Stromal cell of bone marrow (primary cell): ENCODE measurements around the gene TMEM181.
"Not testable (repeated sequence)": the region's sequence is repeated elsewhere in the genome, so short reads cannot be mapped to it uniquely, and the experiment has no call there.

Source experiments
- DNase-seq: peaks from one replicate; pipeline ENCODE4 v3.0.0-alpha.2; 2012; ENCODE audit warnings: low read depth

The TMEM181 gene

GRCh38 chr6:158638324-158638854 lies 78.5 kb downstream of the TMEM181 start:
- DNase-seq: no peak

- no peak for DNase-seq
Observed at GRCh38 chr6:158639056-158639455, 79.2 kb downstream of the TMEM181 start.

GRCh38 chr6:158640519-158640918 lies 80.6 kb downstream of the TMEM181 start:
- DNase-seq: no peak

GRCh38 chr6:158642097-158642601 lies 82.3 kb downstream of the TMEM181 start:
- DNase-seq: peak; percentile 83

GRCh38 chr6:158643836-158644230 lies 83.9 kb downstream of the TMEM181 start:
- DNase-seq: no peak

- DNase-seq: peak; percentile 85
Observed at GRCh38 chr6:158644231-158645063, 84.6 kb downstream of the TMEM181 start, which contains the start of gene DYNLT1. DYNLT1 (minus strand) TSS chr6:158644743; CDS start chr6:158644708, 35 bp downstream.

GRCh38 chr6:158645064-158646022 lies 85.5 kb downstream of the TMEM181 start:
- DNase-seq: no peak

GRCh38 chr6:158646023-158646910 lies 86.4 kb downstream of the TMEM181 start:
- DNase-seq: no peak

- no peak for DNase-seq
Observed at GRCh38 chr6:158647501-158647900, 87.6 kb downstream of the TMEM181 start.

- peak; percentile 87 for DNase-seq
Observed at GRCh38 chr6:158648682-158649131, 88.8 kb downstream of the TMEM181 start.

GRCh38 chr6:158649289-158650143 lies 89.6 kb downstream of the TMEM181 start, which contains the start of gene SYTL3:
SYTL3 (plus strand) TSS chr6:158650054; CDS start chr6:158663269, 13,215 bp downstream.
- DNase-seq: peak; percentile 64

GRCh38 chr6:158651981-158652737 lies 92.3 kb downstream of the TMEM181 start:
- not testable (repeated sequence) for DNase-seq

- DNase-seq: no peak
Observed at GRCh38 chr6:158653577-158654354, 93.9 kb downstream of the TMEM181 start.

- DNase-seq: peak; percentile 74
Observed at GRCh38 chr6:158654498-158654897, 94.6 kb downstream of the TMEM181 start.

GRCh38 chr6:158654960-158655489 lies 95.1 kb downstream of the TMEM181 start:
- DNase-seq: no peak

GRCh38 chr6:158655569-158656450 lies 95.9 kb downstream of the TMEM181 start:
- no peak for DNase-seq

GRCh38 chr6:158656986-158657385 lies 97.1 kb downstream of the TMEM181 start:
- not testable (repeated sequence) for DNase-seq
